Neural cell (in vitro differentiated cells): ENCODE data around the gene PPIE. TPM values are rescaled to one million over a fixed set of nuclear protein-coding genes. Genes with fewer than 3 reads are reported as not detected.

Experiments
- H2AFZ ChIP-seq: fragments of 200-600, 300-800 bp; sonication (generic), shearing (Covaris generic); 2 replicates; pipeline ENCODE4 v1.6.0; 2014; ENCODE audit warnings: low read depth, mild to moderate bottlenecking, antibody characterized with exemption, low read length, moderate library complexity
- H3F3A ChIP-seq: fragments of 200-600 bp; shearing (Covaris generic); 2 replicates; pipeline ENCODE4 v1.6.1; 2016; ENCODE audit warnings: mild to moderate bottlenecking, moderate library complexity, mixed read lengths, antibody characterized with exemption, low read length; ENCODE audit not compliant: insufficient read depth, poor library complexity, severe bottlenecking
- H3K27ac ChIP-seq: fragments of 200-600, 300-800 bp; sonication (generic), shearing (Covaris generic); 2 replicates; pipeline ENCODE4 v1.5.1; 2014; ENCODE audit warnings: mild to moderate bottlenecking, low read length, moderate library complexity
- H3K27me3 ChIP-seq: fragments of 300-800, 200-600 bp; sonication (generic), shearing (Covaris generic); 2 replicates; pipeline ENCODE4 v1.6.0; 2014; ENCODE audit warnings: mild to moderate bottlenecking, low read depth, low read length, moderate library complexity; ENCODE audit not compliant: insufficient read depth
- H3K36me3 ChIP-seq: fragments of 300-800, 200-600 bp; sonication (generic), shearing (Covaris generic); 2 replicates; pipeline ENCODE4 v1.5.1; 2014; ENCODE audit warnings: mild to moderate bottlenecking, antibody characterized with exemption, low read length, moderate library complexity; ENCODE audit not compliant: insufficient read depth
- H3K4me2 ChIP-seq: fragments of 300-800, 200-600 bp; sonication (generic), shearing (Covaris generic); 2 replicates; pipeline ENCODE4 v1.6.0; 2014; ENCODE audit warnings: mild to moderate bottlenecking, low read length
- H3K4me3 ChIP-seq: fragments of 300-800, 200-600 bp; sonication (generic), shearing (Covaris generic); 2 replicates; pipeline ENCODE4 v1.5.1; 2014; ENCODE audit warnings: mild to moderate bottlenecking, low read length, moderate library complexity
- H3K79me2 ChIP-seq: fragments of 200-600 bp; shearing (Covaris generic); replicated peaks from 2 replicates; pipeline ENCODE4 v1.6.0; 2014; ENCODE audit warnings: mild to moderate bottlenecking, low read length, moderate library complexity; ENCODE audit not compliant: insufficient read depth
- H3K9ac ChIP-seq: fragments of 300-800, 200-600 bp; sonication (generic), shearing (Covaris generic); 2 replicates; pipeline ENCODE4 v1.6.1; 2016; ENCODE audit warnings: mild to moderate bottlenecking, low read length, mixed read lengths
- H3K9me2 ChIP-seq: fragments of 200-600 bp; shearing (Covaris generic); 2 replicates; pipeline ENCODE4 v1.6.1; 2016; ENCODE audit warnings: mild to moderate bottlenecking, low read length, mixed read lengths; ENCODE audit not compliant: insufficient read depth
- H3K9me3 ChIP-seq: fragments of 200-600, 300-800 bp; sonication (generic), shearing (Covaris generic); 2 replicates; pipeline ENCODE4 v1.6.1; 2016; ENCODE audit warnings: mild to moderate bottlenecking, mixed run types, low read length, moderate library complexity, mixed read lengths
- H4K20me1 ChIP-seq: fragments of 200-600 bp; shearing (Covaris generic); 2 replicates; pipeline ENCODE4 v1.6.1; 2016; ENCODE audit warnings: mild to moderate bottlenecking, mixed run types; ENCODE audit not compliant: insufficient read depth
- CTCF ChIP-seq: fragments of 450-650 bp; IDR thresholded peaks from 2 replicates; pipeline ENCODE4 v1.5.1; 2014; ENCODE audit warnings: antibody characterized with exemption, mild to moderate bottlenecking, moderate library complexity; ENCODE audit not compliant: poor library complexity, severe bottlenecking
- EP300 ChIP-seq: fragments of 450-650 bp; conservative IDR thresholded peaks from 2 replicates; pipeline ENCODE4 v1.6.1; 2014; ENCODE audit warnings: antibody characterized with exemption, mild to moderate bottlenecking, moderate library complexity; ENCODE audit not compliant: poor library complexity, severe bottlenecking
- EZH2 ChIP-seq: fragments of 200-600, 300-800 bp; shearing (Covaris generic), sonication (generic); IDR thresholded peaks from 2 replicates; pipeline ENCODE4 v1.6.1; 2014; ENCODE audit warnings: antibody characterized with exemption, low read length, borderline replicate concordance, mild to moderate bottlenecking; ENCODE audit not compliant: insufficient read depth, poor library complexity, severe bottlenecking
- POLR2AphosphoS5 ChIP-seq: IDR thresholded peaks from 2 replicates; pipeline ENCODE4 v1.6.1; 2012
- RAD21 ChIP-seq: fragments of 450-650 bp; conservative IDR thresholded peaks from 2 replicates; pipeline ENCODE4 v1.6.1; 2014; ENCODE audit warnings: antibody characterized with exemption, mild to moderate bottlenecking, moderate library complexity
- REST ChIP-seq: IDR thresholded peaks from 2 replicates; pipeline ENCODE4 v1.6.1; 2012; ENCODE audit warnings: borderline replicate concordance
- SMC3 ChIP-seq: fragments of 450-650 bp; conservative IDR thresholded peaks from 2 replicates; pipeline ENCODE4 v1.6.1; 2014; ENCODE audit warnings: antibody characterized with exemption, mild to moderate bottlenecking, moderate library complexity; ENCODE audit not compliant: poor library complexity
- TAF1 ChIP-seq: IDR thresholded peaks from 2 replicates; pipeline ENCODE4 v1.6.1; 2012; ENCODE audit warnings: low read depth
- polyA plus RNA-seq: library from polyadenylated mRNA; depleted of rRNA; stranded (reverse); fragments of >200 nt; gene quantifications from 2 replicates; pipeline ENCODE4 v1.2.3, GENCODE V29; 2014

PPIE gene
- polyA plus RNA-seq, 1 donor from 2014 or later = 55.9 TPM

GRCh38 chr1:39695016-39695415 is 43.7 kb upstream of the PPIE start:
- H3K4me2 ChIP-seq = no peak overlapping the region
- no peaks in the 10 kb centered on the region for H3K36me3 ChIP-seq
- no peak overlapping the region for H3K27ac ChIP-seq
- H3K79me2 ChIP-seq = peaks cover 5% of the 10 kb centered on the region
- H3K4me3 ChIP-seq = no peak overlapping the region
- TF ChIP-seq SMC3 (no peak), RAD21 (no peak), EP300 (no peak)
- H3K27me3 ChIP-seq = peaks cover 48% of the 10 kb centered on the region
- no peaks in the 10 kb centered on the region for H3F3A ChIP-seq
- H4K20me1 ChIP-seq = no peaks in the 10 kb centered on the region
- H3K9ac ChIP-seq = no peak overlapping the region
- H3K9me3 ChIP-seq = peaks cover 3% of the 10 kb centered on the region
- no peak overlapping the region for H2AFZ ChIP-seq
- H3K9me2 ChIP-seq = no peaks in the 10 kb centered on the region

- Histone ChIP-seq H3K9ac (no peak overlapping the region), H3F3A (no peaks in the 10 kb centered on the region), H3K79me2 (no peaks in the 10 kb centered on the region), H2AFZ (no peak overlapping the region), H3K9me2 (no peaks in the 10 kb centered on the region), H3K27ac (no peak overlapping the region), H4K20me1 (no peaks in the 10 kb centered on the region), H3K27me3 (peaks cover 51% of the 10 kb centered on the region), H3K36me3 (no peaks in the 10 kb centered on the region), H3K4me2 (no peak overlapping the region), H3K4me3 (no peak overlapping the region), H3K9me3 (peaks cover 3% of the 10 kb centered on the region)
- no peak for TF ChIP-seq RAD21
- TF ChIP-seq REST = no peak
- TF ChIP-seq TAF1 = no peak
- no peak for TF ChIP-seq EP300
- no peak for TF ChIP-seq CTCF
- no peak for TF ChIP-seq EZH2
- no peak for TF ChIP-seq POLR2AphosphoS5
These were observed 42.2 kb upstream of the PPIE start for GRCh38 chr1:39696448-39696847.

- H3F3A ChIP-seq = no peaks in the 10 kb centered on the region
- H4K20me1 ChIP-seq = no peaks in the 10 kb centered on the region
- H3K27me3 ChIP-seq = peaks cover 32% of the 10 kb centered on the region
These were observed 40.1 kb upstream of the PPIE start for GRCh38 chr1:39698568-39698967.

More at GRCh38 chr1:39698568-39698967, 40.1 kb upstream of the PPIE start:
- Histone ChIP-seq H3K9me3 (peaks cover 3% of the 10 kb centered on the region), H3K9me2 (no peaks in the 10 kb centered on the region), H3K36me3 (no peaks in the 10 kb centered on the region), H3K79me2 (no peaks in the 10 kb centered on the region), H3K4me3 (no peak overlapping the region), H3K4me2 (no peak overlapping the region), H2AFZ (no peak overlapping the region), H3K27ac (no peak overlapping the region), H3K9ac (no peak overlapping the region)
- TF ChIP-seq CTCF = no peak
- no peak for TF ChIP-seq POLR2AphosphoS5
- TF ChIP-seq EZH2 = no peak
